ENCODE measurements around the gene SLC14A1.

Gene SLC14A1

GRCh38 chr18:45723567-45724355, at the start of gene SLC14A1:
Gene SLC14A1, plus strand, starts transcription at chr18:45724181. Its CDS starts 6,140 bp downstream, at chr18:45730321.
- DNase-seq (ENCODE audit: low read depth in 2 of 2), result no peak

GRCh38 chr18:45677276-45677807, 46.6 kb upstream of the SLC14A1 start:
- DNase-seq (ENCODE audit: low read depth in 2 of 2), result no peak

GRCh38 chr18:45678441-45678840, 45.5 kb upstream of the SLC14A1 start:
- DNase-seq (ENCODE audit: low read depth in 2 of 2), result no peak

- no peak for DNase-seq (ENCODE audit: low read depth in 2 of 2)
Observed at GRCh38 chr18:45678850-45679249, 45.1 kb upstream of the SLC14A1 start.

- DNase-seq (ENCODE audit: low read depth in 2 of 2), result no peak
Observed at GRCh38 chr18:45680066-45680690, 43.8 kb upstream of the SLC14A1 start.

GRCh38 chr18:45682181-45682580, 41.8 kb upstream of the SLC14A1 start:
- no peak for DNase-seq (ENCODE audit: low read depth in 2 of 2)

GRCh38 chr18:45684341-45685115, 39.5 kb upstream of the SLC14A1 start:
- DNase-seq (ENCODE audit: low read depth in 2 of 2), result no peak

GRCh38 chr18:45686891-45687611, 36.9 kb upstream of the SLC14A1 start:
- peak in 1 of 2 donors; percentile 26 for DNase-seq (ENCODE audit: low read depth in 2 of 2)

GRCh38 chr18:45687621-45688020, 36.4 kb upstream of the SLC14A1 start:
- DNase-seq (ENCODE audit: low read depth in 2 of 2), result no peak

- DNase-seq (ENCODE audit: low read depth in 2 of 2), result no peak
Observed at GRCh38 chr18:45688113-45688512, 35.9 kb upstream of the SLC14A1 start.

- peak; percentile 36 to 49 for DNase-seq (ENCODE audit: low read depth in 2 of 2)
Observed at GRCh38 chr18:45688833-45689232, 35.1 kb upstream of the SLC14A1 start.

- no peak for DNase-seq (ENCODE audit: low read depth in 2 of 2)
Observed at GRCh38 chr18:45689396-45689795, 34.6 kb upstream of the SLC14A1 start.

- peak; percentile 64 to 69 for DNase-seq (ENCODE audit: low read depth in 2 of 2)
Observed at GRCh38 chr18:45690975-45691815, 32.8 kb upstream of the SLC14A1 start.

- DNase-seq (ENCODE audit: low read depth in 2 of 2), result no peak
Observed at GRCh38 chr18:45691816-45692179, 32.2 kb upstream of the SLC14A1 start.

GRCh38 chr18:45702708-45703265, 21.2 kb upstream of the SLC14A1 start:
- no peak for DNase-seq (ENCODE audit: low read depth in 2 of 2)

- no peak for DNase-seq (ENCODE audit: low read depth in 2 of 2)
Observed at GRCh38 chr18:45708831-45709230, 15.2 kb upstream of the SLC14A1 start.

GRCh38 chr18:45712061-45712460, 11.9 kb upstream of the SLC14A1 start:
- no peak for DNase-seq (ENCODE audit: low read depth in 2 of 2)

GRCh38 chr18:45713239-45713638, 10.7 kb upstream of the SLC14A1 start:
- no peak for DNase-seq (ENCODE audit: low read depth in 2 of 2)

- DNase-seq (ENCODE audit: low read depth in 2 of 2), result no peak
Observed at GRCh38 chr18:45715212-45715780, 8.7 kb upstream of the SLC14A1 start.

- no peak for DNase-seq (ENCODE audit: low read depth in 2 of 2)
Observed at GRCh38 chr18:45719106-45719505, 4.9 kb upstream of the SLC14A1 start.

Measured in stimulated activated CD4-positive, alpha-beta T cell treated with anti-CD3 and anti-CD28 coated beads, Interleukin-4, amount 100 ng/mL, for 48 hours (primary cell).